Stimulated activated naive CD8-positive, alpha-beta T cell treated with anti-CD3 and anti-CD28 coated beads, Interleukin-15, amount 100 ng/mL, for 72 hours (primary cell): Measurements from ENCODE around the gene SCLT1.
A peak's percentile ranks its signal among the peaks of the same experiment; 100 is the strongest.

Experiments used
- ATAC-seq: fragments of 150-1000 bp; cut with Tn5 transposase; 2 replicates; pipeline ENCODE4 v1.10.0; 2021; ENCODE audit warnings: mild to moderate bottlenecking, moderate library complexity
- DNase-seq, 2 donors: peaks; one replicate each; pipeline ENCODE4 v3.0.0; 2021 to 2022
- H3K27ac Mint-ChIP-seq, 2 donors: one replicate each; pipeline ENCODE4 v1.8.0; 2022; ENCODE audit warnings: mild to moderate bottlenecking in 2 of 2, mixed read lengths in 2 of 2, moderate library complexity in 2 of 2
- H3K27me3 Mint-ChIP-seq: one replicate; pipeline ENCODE4 v1.8.0; 2022; ENCODE audit warnings: mixed read lengths
- H3K4me1 Mint-ChIP-seq: one replicate; pipeline ENCODE4 v1.8.0; 2022; ENCODE audit warnings: mild to moderate bottlenecking, mixed read lengths
- H3K4me3 Mint-ChIP-seq, 2 donors: one replicate each; pipeline ENCODE4 v1.8.0; 2022; ENCODE audit warnings: mild to moderate bottlenecking in 2 of 2, mixed read lengths in 2 of 2, moderate library complexity in 1 of 2
- H3K9me3 Mint-ChIP-seq, 2 donors: one replicate each; pipeline ENCODE4 v1.8.0; 2022; ENCODE audit warnings: mixed read lengths in 2 of 2

The SCLT1 gene

GRCh38 chr4:128951316-128951715 lies 142.0 kb downstream of the SCLT1 start:
- no peaks in the 10 kb centered on the region for H3K4me1 Mint-ChIP-seq
- no peak for ATAC-seq
- no peaks in the 10 kb centered on the region for H3K9me3 Mint-ChIP-seq
- H3K27me3 Mint-ChIP-seq, result no peaks in the 10 kb centered on the region
- H3K4me3 Mint-ChIP-seq, result no peak overlapping the region
- no peak for DNase-seq
- no peak overlapping the region for H3K27ac Mint-ChIP-seq

- H3K27ac Mint-ChIP-seq, result no peak overlapping the region
- H3K4me3 Mint-ChIP-seq, result no peak overlapping the region
- no peak for DNase-seq
- no peaks in the 10 kb centered on the region for H3K4me1 Mint-ChIP-seq
- ATAC-seq, result no peak
- no peaks in the 10 kb centered on the region for H3K9me3 Mint-ChIP-seq
- no peaks in the 10 kb centered on the region for H3K27me3 Mint-ChIP-seq
These were observed 142.5 kb downstream of the SCLT1 start for GRCh38 chr4:128950796-128951195.

- Mint-ChIP-seq H3K4me3 (no peak overlapping the region), H3K27ac (no peak overlapping the region), H3K9me3 (no peaks in the 10 kb centered on the region), H3K27me3 (no peaks in the 10 kb centered on the region), H3K4me1 (no peaks in the 10 kb centered on the region)
- no peak for ATAC-seq
- no peak for DNase-seq
These were observed 146.4 kb downstream of the SCLT1 start for GRCh38 chr4:128946916-128947315.

GRCh38 chr4:128942607-128943006 lies 150.7 kb downstream of the SCLT1 start:
- Mint-ChIP-seq H3K27ac (no peak overlapping the region), H3K9me3 (no peaks in the 10 kb centered on the region)

GRCh38 chr4:128940971-128941370 lies 152.4 kb downstream of the SCLT1 start:
- Mint-ChIP-seq H3K27ac (no peak overlapping the region), H3K4me1 (no peaks in the 10 kb centered on the region), H3K4me3 (no peak overlapping the region), H3K27me3 (no peaks in the 10 kb centered on the region), H3K9me3 (no peaks in the 10 kb centered on the region)
- ATAC-seq (no peak), DNase-seq (no peak)

More at GRCh38 chr4:128942607-128943006, 150.7 kb downstream of the SCLT1 start:
- DNase-seq (no peak), ATAC-seq (no peak)
- no peaks in the 10 kb centered on the region for H3K4me1 Mint-ChIP-seq
- no peaks in the 10 kb centered on the region for H3K27me3 Mint-ChIP-seq
- no peak overlapping the region for H3K4me3 Mint-ChIP-seq

- DNase-seq (no peak), ATAC-seq (no peak)
- Mint-ChIP-seq H3K4me3 (no peak overlapping the region), H3K27ac (no peak overlapping the region), H3K27me3 (no peaks in the 10 kb centered on the region), H3K4me1 (no peaks in the 10 kb centered on the region), H3K9me3 (peaks cover 0 to 10% of the 10 kb centered on the region in 2 donors)
These were observed 163.3 kb downstream of the SCLT1 start for GRCh38 chr4:128930051-128930450.

- peak overlapping the region in 1 of 2 donors; percentile 88 for H3K27ac Mint-ChIP-seq
- ATAC-seq (no peak), DNase-seq (no peak)
- H3K4me1 Mint-ChIP-seq, result no peaks in the 10 kb centered on the region
- peaks cover 0 to 10% of the 10 kb centered on the region in 2 donors for H3K9me3 Mint-ChIP-seq
- H3K27me3 Mint-ChIP-seq, result no peaks in the 10 kb centered on the region
- no peak overlapping the region for H3K4me3 Mint-ChIP-seq
These were observed 168.4 kb downstream of the SCLT1 start for GRCh38 chr4:128924951-128925350.

- Mint-ChIP-seq H3K27ac (no peak overlapping the region), H3K4me1 (peaks cover 18% of the 10 kb centered on the region), H3K4me3 (no peak overlapping the region), H3K9me3 (peaks cover 0 to 10% of the 10 kb centered on the region in 2 donors), H3K27me3 (no peaks in the 10 kb centered on the region)
- ATAC-seq (no peak), DNase-seq (no peak)
These were observed 171.4 kb downstream of the SCLT1 start for GRCh38 chr4:128921954-128922353.

GRCh38 chr4:128917781-128918180 lies 175.6 kb downstream of the SCLT1 start:
- ATAC-seq (peak; percentile 59), DNase-seq (no peak)
- no peaks in the 10 kb centered on the region for H3K9me3 Mint-ChIP-seq
- no peak overlapping the region for H3K27ac Mint-ChIP-seq
- no peak overlapping the region for H3K4me3 Mint-ChIP-seq
- peaks cover 18% of the 10 kb centered on the region for H3K4me1 Mint-ChIP-seq
- H3K27me3 Mint-ChIP-seq, result no peaks in the 10 kb centered on the region

- ATAC-seq, result no peak
- no peak for DNase-seq
- H3K27me3 Mint-ChIP-seq, result no peaks in the 10 kb centered on the region
- H3K4me1 Mint-ChIP-seq, result peaks cover 18% of the 10 kb centered on the region
- H3K27ac Mint-ChIP-seq, result peak overlapping the region in 1 of 2 donors; percentile 78
- no peak overlapping the region for H3K4me3 Mint-ChIP-seq
- no peaks in the 10 kb centered on the region for H3K9me3 Mint-ChIP-seq
These were observed 176.5 kb downstream of the SCLT1 start for GRCh38 chr4:128916832-128917231.

GRCh38 chr4:128915544-128915943 lies 177.8 kb downstream of the SCLT1 start:
- no peak for ATAC-seq
- Mint-ChIP-seq H3K4me3 (no peak overlapping the region), H3K4me1 (peaks cover 18% of the 10 kb centered on the region), H3K9me3 (no peaks in the 10 kb centered on the region), H3K27me3 (no peaks in the 10 kb centered on the region), H3K27ac (no peak overlapping the region)
- no peak for DNase-seq

- no peak for ATAC-seq
These were observed 180.1 kb downstream of the SCLT1 start for GRCh38 chr4:128913228-128913627.

GRCh38 chr4:128908735-128909134 lies 184.6 kb downstream of the SCLT1 start:
- Mint-ChIP-seq H3K27me3 (no peaks in the 10 kb centered on the region), H3K27ac (no peak overlapping the region)
- no peak for DNase-seq

More at GRCh38 chr4:128913228-128913627, 180.1 kb downstream of the SCLT1 start:
- Mint-ChIP-seq H3K9me3 (no peaks in the 10 kb centered on the region), H3K4me3 (no peak overlapping the region), H3K27ac (peak overlapping the region in 1 of 2 donors; percentile 34), H3K4me1 (peaks cover 7% of the 10 kb centered on the region), H3K27me3 (no peaks in the 10 kb centered on the region)
- DNase-seq, result no peak

GRCh38 chr4:128907981-128908380 lies 185.4 kb downstream of the SCLT1 start:
- H3K4me3 Mint-ChIP-seq, result no peak overlapping the region
- no peaks in the 10 kb centered on the region for H3K9me3 Mint-ChIP-seq
- no peaks in the 10 kb centered on the region for H3K27me3 Mint-ChIP-seq
- no peaks in the 10 kb centered on the region for H3K4me1 Mint-ChIP-seq
- ATAC-seq (no peak), DNase-seq (no peak)
- H3K27ac Mint-ChIP-seq, result no peak overlapping the region

More at GRCh38 chr4:128908735-128909134, 184.6 kb downstream of the SCLT1 start:
- Mint-ChIP-seq H3K4me3 (no peak overlapping the region), H3K9me3 (no peaks in the 10 kb centered on the region), H3K4me1 (no peaks in the 10 kb centered on the region)
- ATAC-seq, result no peak

- H3K4me1 Mint-ChIP-seq, result no peaks in the 10 kb centered on the region
- ATAC-seq (no peak), DNase-seq (no peak)
- H3K4me3 Mint-ChIP-seq, result no peak overlapping the region
- no peaks in the 10 kb centered on the region for H3K27me3 Mint-ChIP-seq
- no peaks in the 10 kb centered on the region for H3K9me3 Mint-ChIP-seq
- H3K27ac Mint-ChIP-seq, result no peak overlapping the region
These were observed 186.8 kb downstream of the SCLT1 start for GRCh38 chr4:128906581-128906980.

GRCh38 chr4:128904821-128905220 lies 188.5 kb downstream of the SCLT1 start:
- Mint-ChIP-seq H3K27me3 (no peaks in the 10 kb centered on the region), H3K27ac (no peak overlapping the region), H3K9me3 (no peaks in the 10 kb centered on the region), H3K4me1 (no peaks in the 10 kb centered on the region), H3K4me3 (no peak overlapping the region)
- DNase-seq (no peak), ATAC-seq (no peak)

GRCh38 chr4:128880662-128881061 lies 212.7 kb downstream of the SCLT1 start:
- H3K9me3 Mint-ChIP-seq, result no peaks in the 10 kb centered on the region
- DNase-seq (no peak), ATAC-seq (no peak)
- H3K4me3 Mint-ChIP-seq, result no peak overlapping the region
- H3K4me1 Mint-ChIP-seq, result no peaks in the 10 kb centered on the region
- H3K27me3 Mint-ChIP-seq, result no peaks in the 10 kb centered on the region
- no peak overlapping the region for H3K27ac Mint-ChIP-seq
